GM12872 (cell line): ENCODE data around the gene NR2F2.

ENCODE experiments used
- CTCF ChIP-seq: IDR thresholded peaks from 3 replicates; pipeline ENCODE4 v1.5.1; 2011; ENCODE audit warnings: low read depth, mild to moderate bottlenecking, low read length, moderate library complexity; ENCODE audit not compliant: insufficient read depth

NR2F2 gene

DNA sequence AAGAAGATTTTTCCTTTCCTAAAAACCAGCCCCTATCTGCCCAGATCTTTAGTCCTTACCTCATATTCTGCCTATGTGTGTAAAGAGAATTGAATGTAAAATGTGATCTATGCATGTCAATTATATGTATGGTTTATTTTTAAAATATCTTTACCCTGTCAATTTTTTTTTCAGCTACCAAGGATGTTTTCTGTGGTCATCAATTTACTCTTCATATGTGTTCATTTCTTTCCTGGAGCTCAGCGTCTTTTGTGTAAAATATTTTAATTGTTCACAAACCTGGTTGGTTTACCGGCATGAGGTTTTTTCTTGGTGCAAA lies 1.7 kb upstream of the NR2F2 start:
- TF ChIP-seq CTCF, result no peak

GRCh38 chr15:96329403-96329981 lies 1.0 kb upstream of the NR2F2 start:
- no peak for TF ChIP-seq CTCF

DNA sequence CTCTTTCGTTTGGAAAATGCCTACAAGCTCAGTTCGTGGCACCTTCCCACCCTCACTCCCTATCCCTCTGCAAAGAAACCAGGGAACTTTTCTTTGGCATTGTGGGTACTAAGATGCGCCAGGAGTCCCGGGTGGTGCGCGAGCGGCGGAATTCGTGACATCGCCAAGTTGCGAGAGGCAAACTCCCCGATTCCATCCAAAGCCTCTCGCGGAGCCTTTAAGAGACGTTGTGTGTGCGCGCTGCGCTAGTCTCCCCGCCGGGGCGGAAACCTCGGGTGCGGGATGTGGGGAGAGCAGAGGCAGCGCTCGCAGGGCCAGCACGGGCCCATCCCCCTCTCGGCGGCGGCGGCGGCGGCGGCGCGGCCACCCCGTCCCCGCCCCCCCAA lies 443 bp upstream of the NR2F2 start:
- TF ChIP-seq CTCF, result no peak

GRCh38 chr15:96331144-96331944 lies 844 bp downstream of the NR2F2 start:
- no peak for TF ChIP-seq CTCF

- TF ChIP-seq CTCF, result no peak
These were observed 1.6 kb downstream of the NR2F2 start for GRCh38 chr15:96331945-96332636.

DNA sequence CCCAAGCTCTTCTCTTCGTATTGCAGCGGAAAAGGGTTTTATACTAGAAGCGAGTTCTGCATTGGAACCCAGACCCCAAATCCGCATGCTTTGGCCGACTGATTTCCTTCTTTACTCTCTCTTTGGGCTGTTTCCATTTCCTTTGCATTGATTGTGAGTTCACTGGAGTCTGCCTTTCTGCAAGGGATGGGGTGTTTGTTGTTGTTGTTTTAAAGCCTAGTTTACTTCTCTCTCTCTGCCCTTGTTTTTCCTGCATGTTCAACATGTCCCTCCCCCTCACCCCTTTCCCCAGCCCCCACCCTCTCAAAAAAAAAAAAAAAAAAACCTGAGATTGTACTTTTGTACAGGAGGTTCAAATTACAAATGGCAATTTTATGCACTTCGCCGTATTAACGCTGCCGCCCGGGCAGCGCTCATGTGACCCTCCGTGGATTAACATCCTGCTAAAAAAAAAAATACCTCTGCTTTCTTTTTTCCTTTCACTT lies 2.2 kb downstream of the NR2F2 start:
- no peak for TF ChIP-seq CTCF
